OCI-LY3 (cell line): ENCODE data around the gene PIWIL4.

Source experiments
- H2AFZ ChIP-seq: fragments of 200-600, 300-600 bp; shearing (Covaris generic); 2 replicates; pipeline ENCODE4 v1.6.0; 2014; ENCODE audit warnings: antibody characterized with exemption, low read depth, low read length
- H3K27ac ChIP-seq: fragments of 200-600, 300-600 bp; sonication (generic); 2 replicates; pipeline ENCODE4 v1.5.1; 2014; ENCODE audit warnings: mild to moderate bottlenecking, low read length, moderate library complexity, mixed read lengths
- H3K27me3 ChIP-seq: fragments of 200-600, 300-600 bp; sonication (generic); 2 replicates; pipeline ENCODE4 v1.6.1; 2014; ENCODE audit warnings: low read depth, low read length, mixed read lengths
- H3K36me3 ChIP-seq: fragments of 200-600, 300-600 bp; sonication (generic); replicated peaks from 2 replicates; pipeline ENCODE3; 2014; ENCODE audit warnings: low read depth, low read length, mixed read lengths
- H3K4me1 ChIP-seq: fragments of 300-600, 200-600 bp; sonication (generic); 2 replicates; pipeline ENCODE4 v1.6.1; 2014; ENCODE audit warnings: low read length, mixed read lengths
- H3K4me2 ChIP-seq: fragments of 200-600, 300-600 bp; sonication (generic); 2 replicates; pipeline ENCODE4 v1.6.1; 2014; ENCODE audit warnings: low read length, mixed read lengths
- H3K4me3 ChIP-seq: fragments of 300-600, 200-600 bp; sonication (generic); 2 replicates; pipeline ENCODE4 v1.5.1; 2014; ENCODE audit warnings: antibody characterized with exemption, mild to moderate bottlenecking, low read length, moderate library complexity
- H3K79me2 ChIP-seq: fragments of 300-600, 200-600 bp; shearing (Covaris generic); 2 replicates; pipeline ENCODE4 v1.6.1; 2014; ENCODE audit warnings: mild to moderate bottlenecking, low read length, mixed read lengths
- H3K9ac ChIP-seq: fragments of 300-600, 200-600 bp; shearing (Covaris generic); 2 replicates; pipeline ENCODE4 v1.6.0; 2014; ENCODE audit warnings: mild to moderate bottlenecking, low read length, moderate library complexity
- H3K9me3 ChIP-seq: fragments of 200-600, 300-600 bp; shearing (Covaris generic); 2 replicates; pipeline ENCODE4 v1.6.1; 2014; ENCODE audit warnings: low read length, mixed read lengths; ENCODE audit not compliant: insufficient read depth
- H4K20me1 ChIP-seq: fragments of 200-600, 300-600 bp; sonication (generic); 2 replicates; pipeline ENCODE4 v1.6.1; 2016; ENCODE audit warnings: low read length, mixed read lengths; ENCODE audit not compliant: insufficient read depth
- CTCF ChIP-seq: fragments of 200-600, 300-600 bp; sonication (generic); IDR thresholded peaks from 2 replicates; pipeline ENCODE4 v1.5.1; 2014; ENCODE audit warnings: antibody characterized with exemption, low read length, low read depth
- EZH2phosphoT487 ChIP-seq: fragments of 200-600 bp; shearing (Covaris generic); IDR thresholded peaks from 2 replicates; pipeline ENCODE4 v1.6.1; 2018; ENCODE audit warnings: antibody characterized with exemption, mixed run types, low read depth

PIWIL4 gene

GRCh38 chr11:94655291-94655690, 88.1 kb downstream of the PIWIL4 start:
- no peak overlapping the region for H3K9ac ChIP-seq
- no peak overlapping the region for H3K4me2 ChIP-seq
- no peaks in the 10 kb centered on the region for H3K9me3 ChIP-seq
- no peaks in the 10 kb centered on the region for H3K36me3 ChIP-seq
- no peaks in the 10 kb centered on the region for H3K4me1 ChIP-seq
- no peak overlapping the region for H3K27ac ChIP-seq
- no peak for TF ChIP-seq EZH2phosphoT487
- TF ChIP-seq CTCF: no peak
- H3K79me2 ChIP-seq: no peaks in the 10 kb centered on the region
- H3K4me3 ChIP-seq: no peak overlapping the region
- no peaks in the 10 kb centered on the region for H4K20me1 ChIP-seq
- no peak overlapping the region for H2AFZ ChIP-seq
- H3K27me3 ChIP-seq: peaks cover 7% of the 10 kb centered on the region; the same call in 1 of the 2 replicates

GRCh38 chr11:94655956-94656355, 88.8 kb downstream of the PIWIL4 start:
- TF ChIP-seq CTCF (no peak), EZH2phosphoT487 (no peak)
- Histone ChIP-seq H3K27ac (no peak overlapping the region), H3K4me3 (no peak overlapping the region), H3K4me1 (no peaks in the 10 kb centered on the region), H3K9ac (no peak overlapping the region), H3K36me3 (no peaks in the 10 kb centered on the region), H3K9me3 (no peaks in the 10 kb centered on the region), H3K79me2 (no peaks in the 10 kb centered on the region), H3K4me2 (no peak overlapping the region), H4K20me1 (no peaks in the 10 kb centered on the region), H3K27me3 (peaks cover 7% of the 10 kb centered on the region; the same call in 1 of the 2 replicates), H2AFZ (no peak overlapping the region)

- H3K4me2 ChIP-seq: no peak overlapping the region
- no peaks in the 10 kb centered on the region for H3K4me1 ChIP-seq
- H2AFZ ChIP-seq: no peak overlapping the region
- TF ChIP-seq EZH2phosphoT487 (no peak), CTCF (no peak)
- peaks cover 12% of the 10 kb centered on the region; the same call in 1 of the 2 replicates for H3K27me3 ChIP-seq
- no peaks in the 10 kb centered on the region for H3K9me3 ChIP-seq
- H4K20me1 ChIP-seq: no peaks in the 10 kb centered on the region
- H3K36me3 ChIP-seq: no peaks in the 10 kb centered on the region
- H3K27ac ChIP-seq: no peak overlapping the region
- H3K9ac ChIP-seq: no peak overlapping the region
- H3K4me3 ChIP-seq: no peak overlapping the region
- H3K79me2 ChIP-seq: no peaks in the 10 kb centered on the region
Measured at GRCh38 chr11:94656968-94657367, 89.8 kb downstream of the PIWIL4 start.

GRCh38 chr11:94657629-94658028, 90.5 kb downstream of the PIWIL4 start:
- TF ChIP-seq CTCF (no peak), EZH2phosphoT487 (no peak)
- Histone ChIP-seq H3K79me2 (no peaks in the 10 kb centered on the region), H2AFZ (no peak overlapping the region), H3K9ac (no peak overlapping the region), H3K4me3 (no peak overlapping the region), H3K27me3 (peaks cover 12% of the 10 kb centered on the region; the same call in 1 of the 2 replicates), H4K20me1 (no peaks in the 10 kb centered on the region), H3K36me3 (no peaks in the 10 kb centered on the region), H3K4me1 (no peaks in the 10 kb centered on the region), H3K9me3 (no peaks in the 10 kb centered on the region), H3K4me2 (no peak overlapping the region), H3K27ac (no peak overlapping the region)
